Measurements from ENCODE around the gene CCDC149.

Gene CCDC149

GRCh38 chr4:24794051-24794450, 118.8 kb downstream of the CCDC149 start:
- peaks cover 19% of the 10 kb centered on the region for H3K4me1 ChIP-seq (ENCODE audit: control insufficient read depth, insufficient read depth, low read length)
- H3K9ac ChIP-seq (ENCODE audit: low read depth, low read length) = no peak overlapping the region

GRCh38 chr4:24793219-24794005, 119.4 kb downstream of the CCDC149 start:
- Histone ChIP-seq H3K27ac (ENCODE audit: low read depth, low read length) (no peak overlapping the region), H3K9me3 (ENCODE audit: control insufficient read depth, insufficient read depth, low read length) (no peaks in the 10 kb centered on the region), H3K9ac (ENCODE audit: low read depth, low read length) (no peak overlapping the region), H3K4me3 (ENCODE audit: low read depth, low read length) (no peak overlapping the region), H3K27me3 (ENCODE audit: control insufficient read depth, insufficient read depth, low read length) (peaks cover 40% of the 10 kb centered on the region), H3K4me1 (ENCODE audit: control insufficient read depth, insufficient read depth, low read length) (peaks cover 19% of the 10 kb centered on the region), H3K36me3 (ENCODE audit: control insufficient read depth, insufficient read depth, low read length) (no peaks in the 10 kb centered on the region)

More at GRCh38 chr4:24794051-24794450, 118.8 kb downstream of the CCDC149 start:
- H3K9me3 ChIP-seq (ENCODE audit: control insufficient read depth, insufficient read depth, low read length) = no peaks in the 10 kb centered on the region
- no peaks in the 10 kb centered on the region for H3K36me3 ChIP-seq (ENCODE audit: control insufficient read depth, insufficient read depth, low read length)
- H3K4me3 ChIP-seq (ENCODE audit: low read depth, low read length) = no peak overlapping the region
- H3K27ac ChIP-seq (ENCODE audit: low read depth, low read length) = no peak overlapping the region
- H3K27me3 ChIP-seq (ENCODE audit: control insufficient read depth, insufficient read depth, low read length) = peaks cover 46% of the 10 kb centered on the region

- Histone ChIP-seq H3K27ac (ENCODE audit: low read depth, low read length) (no peak overlapping the region), H3K4me1 (ENCODE audit: control insufficient read depth, insufficient read depth, low read length) (peaks cover 19% of the 10 kb centered on the region)
Observed at GRCh38 chr4:24792552-24792951, 120.3 kb downstream of the CCDC149 start.

GRCh38 chr4:24791043-24791442, 121.8 kb downstream of the CCDC149 start:
- H3K27ac ChIP-seq (ENCODE audit: low read depth, low read length) = no peak overlapping the region
- H3K9me3 ChIP-seq (ENCODE audit: control insufficient read depth, insufficient read depth, low read length) = no peaks in the 10 kb centered on the region; the same call in 1 of the 2 replicates
- no peak overlapping the region for H3K4me3 ChIP-seq (ENCODE audit: low read depth, low read length)
- H3K4me1 ChIP-seq (ENCODE audit: control insufficient read depth, insufficient read depth, low read length) = peaks cover 17% of the 10 kb centered on the region
- no peaks in the 10 kb centered on the region for H3K36me3 ChIP-seq (ENCODE audit: control insufficient read depth, insufficient read depth, low read length)
- H3K9ac ChIP-seq (ENCODE audit: low read depth, low read length) = no peak overlapping the region
- H3K27me3 ChIP-seq (ENCODE audit: control insufficient read depth, insufficient read depth, low read length) = peaks cover 16% of the 10 kb centered on the region

More at GRCh38 chr4:24792552-24792951, 120.3 kb downstream of the CCDC149 start:
- H3K4me3 ChIP-seq (ENCODE audit: low read depth, low read length) = no peak overlapping the region
- no peak overlapping the region for H3K9ac ChIP-seq (ENCODE audit: low read depth, low read length)
- H3K36me3 ChIP-seq (ENCODE audit: control insufficient read depth, insufficient read depth, low read length) = no peaks in the 10 kb centered on the region
- H3K27me3 ChIP-seq (ENCODE audit: control insufficient read depth, insufficient read depth, low read length) = peaks cover 31% of the 10 kb centered on the region
- no peaks in the 10 kb centered on the region for H3K9me3 ChIP-seq (ENCODE audit: control insufficient read depth, insufficient read depth, low read length)

- Histone ChIP-seq H3K4me1 (ENCODE audit: control insufficient read depth, insufficient read depth, low read length) (peaks cover 13% of the 10 kb centered on the region; the same call in 1 of the 2 replicates), H3K27me3 (ENCODE audit: control insufficient read depth, insufficient read depth, low read length) (peaks cover 4% of the 10 kb centered on the region; the same call in 1 of the 2 replicates), H3K9ac (ENCODE audit: low read depth, low read length) (no peak overlapping the region)
Observed at GRCh38 chr4:24783506-24783905, 129.3 kb downstream of the CCDC149 start.

GRCh38 chr4:24781999-24782745, 130.7 kb downstream of the CCDC149 start:
- H3K4me1 ChIP-seq (ENCODE audit: control insufficient read depth, insufficient read depth, low read length) = peaks cover 16% of the 10 kb centered on the region
- no peak overlapping the region for H3K9ac ChIP-seq (ENCODE audit: low read depth, low read length)
- H3K27ac ChIP-seq (ENCODE audit: low read depth, low read length) = no peak overlapping the region
- H3K36me3 ChIP-seq (ENCODE audit: control insufficient read depth, insufficient read depth, low read length) = no peaks in the 10 kb centered on the region
- no peaks in the 10 kb centered on the region; the same call in 1 of the 2 replicates for H3K9me3 ChIP-seq (ENCODE audit: control insufficient read depth, insufficient read depth, low read length)
- H3K27me3 ChIP-seq (ENCODE audit: control insufficient read depth, insufficient read depth, low read length) = peaks cover 4% of the 10 kb centered on the region; the same call in 1 of the 2 replicates
- no peak overlapping the region for H3K4me3 ChIP-seq (ENCODE audit: low read depth, low read length)

More at GRCh38 chr4:24783506-24783905, 129.3 kb downstream of the CCDC149 start:
- no peaks in the 10 kb centered on the region; the same call in 1 of the 2 replicates for H3K9me3 ChIP-seq (ENCODE audit: control insufficient read depth, insufficient read depth, low read length)
- H3K27ac ChIP-seq (ENCODE audit: low read depth, low read length) = no peak overlapping the region
- H3K36me3 ChIP-seq (ENCODE audit: control insufficient read depth, insufficient read depth, low read length) = no peaks in the 10 kb centered on the region
- H3K4me3 ChIP-seq (ENCODE audit: low read depth, low read length) = no peak overlapping the region

- Histone ChIP-seq H3K27me3 (ENCODE audit: control insufficient read depth, insufficient read depth, low read length) (peaks cover 4% of the 10 kb centered on the region; the same call in 1 of the 2 replicates), H3K9ac (ENCODE audit: low read depth, low read length) (no peak overlapping the region), H3K4me3 (ENCODE audit: low read depth, low read length) (no peak overlapping the region), H3K4me1 (ENCODE audit: control insufficient read depth, insufficient read depth, low read length) (peaks cover 16% of the 10 kb centered on the region), H3K36me3 (ENCODE audit: control insufficient read depth, insufficient read depth, low read length) (no peaks in the 10 kb centered on the region), H3K27ac (ENCODE audit: low read depth, low read length) (no peak overlapping the region), H3K9me3 (ENCODE audit: control insufficient read depth, insufficient read depth, low read length) (no peaks in the 10 kb centered on the region; the same call in 1 of the 2 replicates)
Observed at GRCh38 chr4:24780936-24781495, 131.8 kb downstream of the CCDC149 start.

GRCh38 chr4:24778464-24779225, 134.2 kb downstream of the CCDC149 start:
- H3K27ac ChIP-seq (ENCODE audit: low read depth, low read length) = no peak overlapping the region
- H3K9me3 ChIP-seq (ENCODE audit: control insufficient read depth, insufficient read depth, low read length) = no peaks in the 10 kb centered on the region
- H3K9ac ChIP-seq (ENCODE audit: low read depth, low read length) = no peak overlapping the region
- peaks cover 4% of the 10 kb centered on the region; the same call in 1 of the 2 replicates for H3K27me3 ChIP-seq (ENCODE audit: control insufficient read depth, insufficient read depth, low read length)
- no peaks in the 10 kb centered on the region for H3K36me3 ChIP-seq (ENCODE audit: control insufficient read depth, insufficient read depth, low read length)
- peaks cover 14% of the 10 kb centered on the region for H3K4me1 ChIP-seq (ENCODE audit: control insufficient read depth, insufficient read depth, low read length)
- no peak overlapping the region for H3K4me3 ChIP-seq (ENCODE audit: low read depth, low read length)

GRCh38 chr4:24777536-24778463, 135.0 kb downstream of the CCDC149 start:
- Histone ChIP-seq H3K9me3 (ENCODE audit: control insufficient read depth, insufficient read depth, low read length) (no peaks in the 10 kb centered on the region), H3K9ac (ENCODE audit: low read depth, low read length) (no peak overlapping the region), H3K4me3 (ENCODE audit: low read depth, low read length) (no peak overlapping the region), H3K27ac (ENCODE audit: low read depth, low read length) (no peak overlapping the region), H3K4me1 (ENCODE audit: control insufficient read depth, insufficient read depth, low read length) (peaks cover 7% of the 10 kb centered on the region; the same call in 1 of the 2 replicates), H3K27me3 (ENCODE audit: control insufficient read depth, insufficient read depth, low read length) (peaks cover 4% of the 10 kb centered on the region; the same call in 1 of the 2 replicates), H3K36me3 (ENCODE audit: control insufficient read depth, insufficient read depth, low read length) (no peaks in the 10 kb centered on the region)
